T-helper 9 cell (primary cell): ENCODE measurements around the gene ASB6.
"Not testable (repeated sequence)": the region's sequence is repeated elsewhere in the genome, so short reads cannot be mapped to it uniquely, and the experiment has no call there.

Source experiments
- DNase-seq: peaks from one replicate; pipeline ENCODE4 v3.0.0-alpha.2; 2020

The ASB6 gene

GRCh38 chr9:129604056-129604765 lies 37.7 kb downstream of the ASB6 start:
- no peak for DNase-seq

- no peak for DNase-seq
These were observed 39.1 kb downstream of the ASB6 start for GRCh38 chr9:129602598-129603415.

GRCh38 chr9:129601082-129601674 lies 40.8 kb downstream of the ASB6 start:
- DNase-seq: no peak

DNA sequence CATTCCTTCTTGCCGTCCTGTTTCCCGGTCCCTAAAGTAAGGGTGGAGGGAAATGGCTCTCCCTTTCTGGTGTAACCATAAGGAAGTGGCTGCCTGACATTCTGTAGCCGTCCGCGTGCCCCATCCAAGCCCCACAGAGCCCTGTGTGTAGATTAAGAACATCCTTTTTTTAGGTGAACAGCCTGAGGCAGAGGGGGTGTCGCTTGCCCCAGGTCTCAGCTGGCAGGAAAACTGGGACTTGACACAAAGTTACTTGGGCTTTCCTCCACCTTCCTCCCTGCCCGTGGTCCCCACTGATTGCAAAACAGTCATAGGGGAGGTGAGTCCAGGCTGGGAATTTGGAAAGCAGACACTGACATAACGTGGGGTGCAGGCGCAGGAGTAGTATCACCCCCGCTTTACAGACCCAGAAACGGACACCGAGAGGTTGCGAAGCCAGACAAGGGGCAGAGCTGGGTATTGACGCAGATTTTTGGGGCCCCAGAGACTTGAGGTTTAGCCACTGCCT lies 43.8 kb downstream of the ASB6 start:
- DNase-seq: no peak

GRCh38 chr9:129597355-129598088 lies 44.4 kb downstream of the ASB6 start:
- no peak for DNase-seq

DNA sequence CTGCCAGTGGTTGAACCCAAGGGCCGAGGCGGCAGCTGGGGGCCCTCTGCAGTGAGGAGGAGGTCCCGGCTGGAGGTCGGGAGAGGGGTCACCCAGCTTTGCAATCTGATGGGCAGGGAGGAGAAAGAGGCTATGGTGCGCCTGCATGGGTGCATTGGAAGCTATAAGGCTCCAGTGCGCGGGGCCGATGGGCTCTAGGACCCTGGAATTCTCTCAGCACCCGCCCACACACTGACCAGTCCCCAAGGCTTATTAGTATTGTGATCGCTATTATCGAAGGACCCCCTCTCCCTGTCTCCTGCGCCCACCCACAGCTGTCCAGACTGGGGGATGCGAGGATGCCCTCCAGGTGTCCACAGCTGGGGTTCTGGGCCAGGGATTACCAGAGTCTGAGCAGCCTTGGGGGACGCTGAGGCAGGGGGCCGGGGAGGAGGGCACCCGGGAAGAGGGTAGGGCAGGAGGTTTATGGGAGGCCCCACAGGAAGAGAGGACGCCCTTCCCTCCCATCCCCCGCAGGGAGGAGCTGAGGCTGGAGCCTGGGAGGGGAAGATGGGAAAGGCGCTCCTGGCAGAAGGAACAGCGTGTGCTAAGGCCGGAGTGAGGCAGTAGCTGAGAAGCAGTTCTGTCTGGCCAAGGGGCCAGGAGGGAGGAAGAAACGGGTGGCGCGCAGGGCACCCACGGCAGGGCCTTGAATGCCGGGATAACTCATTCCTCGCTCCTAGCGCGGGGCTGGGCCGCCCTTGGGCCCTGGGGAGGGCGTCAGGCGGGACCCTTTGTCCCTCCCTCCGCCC lies 45.2 kb downstream of the ASB6 start:
- no peak for DNase-seq

DNA sequence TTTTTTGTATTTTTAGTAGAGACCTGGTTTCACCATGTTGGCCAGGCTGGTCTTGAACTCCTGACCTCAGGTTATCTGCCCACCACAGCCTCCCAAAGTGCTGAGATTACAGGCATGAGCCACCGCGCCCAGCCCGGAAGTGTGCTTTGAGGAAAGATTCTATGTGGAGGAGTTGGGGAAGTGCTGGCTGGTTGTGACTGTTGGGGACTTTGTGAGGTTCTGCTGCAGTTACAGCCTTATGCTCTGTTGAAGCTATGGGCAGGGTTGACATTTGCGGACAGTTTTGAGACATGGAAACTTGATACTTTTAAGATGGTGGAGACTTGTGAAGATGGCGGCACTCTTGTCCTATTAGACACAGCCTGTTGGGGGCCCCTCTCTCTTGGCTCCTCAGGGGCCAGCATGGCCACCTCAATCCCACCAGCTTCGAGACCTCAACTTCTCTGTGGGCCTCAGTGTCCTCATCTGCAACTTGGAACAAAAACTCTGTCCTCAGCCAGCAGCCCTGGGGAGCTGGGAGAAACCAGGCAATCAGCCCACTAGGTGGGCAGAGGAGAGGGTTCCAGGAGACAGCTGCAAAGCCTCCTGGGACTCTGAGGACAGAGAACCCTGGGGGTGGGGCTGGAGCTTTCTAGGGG lies 45.9 kb downstream of the ASB6 start:
- no peak for DNase-seq

DNA sequence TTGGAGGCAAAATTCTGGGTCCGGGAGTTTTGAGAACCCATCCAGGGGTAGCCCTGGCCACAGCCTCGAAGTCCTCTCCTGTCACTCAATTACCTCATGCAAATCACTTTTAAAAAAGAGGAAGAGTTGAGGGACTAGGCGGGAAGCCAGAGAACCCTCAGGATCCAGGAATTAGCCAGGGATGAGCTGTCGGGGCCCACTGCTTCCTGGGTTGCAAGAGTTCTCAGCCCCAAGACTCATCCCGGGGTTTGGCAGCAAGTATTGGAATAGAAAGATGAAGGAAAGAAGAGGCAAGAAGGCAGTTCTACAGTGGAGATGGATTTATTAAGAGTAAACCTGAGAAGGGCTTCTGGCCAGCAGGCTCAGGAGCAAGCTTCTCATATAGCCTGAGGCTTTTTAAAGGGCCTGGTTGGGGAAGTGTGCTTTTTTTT lies 46.6 kb downstream of the ASB6 start:
- DNase-seq: no peak

DNA sequence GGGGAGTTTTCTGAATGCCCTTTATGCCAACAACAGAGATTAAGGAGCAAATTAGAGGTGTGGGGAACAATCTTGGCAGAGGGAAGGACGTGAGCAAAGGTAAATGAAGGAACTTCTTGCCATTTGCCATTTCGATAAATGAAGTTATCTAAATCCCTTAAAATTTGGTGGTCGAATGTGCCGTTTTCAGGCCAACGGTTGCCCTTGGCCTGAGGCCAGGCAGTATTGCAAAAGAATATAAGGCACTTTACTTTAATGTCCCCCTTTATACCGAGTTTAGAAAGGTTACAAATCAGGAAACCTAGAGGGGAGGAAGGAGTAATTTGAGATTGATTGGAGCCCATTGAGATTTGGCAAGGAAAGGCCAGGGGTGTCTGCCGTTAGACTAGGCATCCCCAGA lies 47.3 kb downstream of the ASB6 start:
- DNase-seq: no peak

- DNase-seq: not testable (repeated sequence)
These were observed 49.2 kb downstream of the ASB6 start for GRCh38 chr9:129592790-129593189.

DNA sequence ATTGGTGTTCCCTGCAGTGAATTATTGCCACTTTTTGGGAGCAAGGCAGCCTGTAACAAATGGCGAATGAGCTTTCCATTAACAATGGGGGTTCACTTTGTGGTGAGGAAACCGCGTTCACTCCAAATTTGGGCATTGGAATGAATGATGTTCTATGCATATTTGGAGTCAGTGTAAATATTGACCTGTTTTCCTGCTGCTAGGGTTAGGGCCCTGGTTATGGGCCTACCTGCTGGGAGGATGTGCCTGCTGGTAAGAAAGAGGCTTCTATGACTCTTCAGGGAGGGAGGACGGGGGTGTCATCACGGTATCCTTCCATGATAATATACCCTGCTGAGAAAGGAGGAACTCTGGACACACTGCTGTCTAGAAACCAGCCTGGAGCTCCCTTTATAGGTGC lies 50.0 kb downstream of the ASB6 start:
- no peak for DNase-seq

- DNase-seq: no peak
These were observed 51.5 kb downstream of the ASB6 start for GRCh38 chr9:129590466-129590865.

- no peak for DNase-seq
These were observed 54.3 kb downstream of the ASB6 start for GRCh38 chr9:129587487-129588262.

- DNase-seq: no peak
These were observed 55.3 kb downstream of the ASB6 start for GRCh38 chr9:129586685-129587084.

DNA sequence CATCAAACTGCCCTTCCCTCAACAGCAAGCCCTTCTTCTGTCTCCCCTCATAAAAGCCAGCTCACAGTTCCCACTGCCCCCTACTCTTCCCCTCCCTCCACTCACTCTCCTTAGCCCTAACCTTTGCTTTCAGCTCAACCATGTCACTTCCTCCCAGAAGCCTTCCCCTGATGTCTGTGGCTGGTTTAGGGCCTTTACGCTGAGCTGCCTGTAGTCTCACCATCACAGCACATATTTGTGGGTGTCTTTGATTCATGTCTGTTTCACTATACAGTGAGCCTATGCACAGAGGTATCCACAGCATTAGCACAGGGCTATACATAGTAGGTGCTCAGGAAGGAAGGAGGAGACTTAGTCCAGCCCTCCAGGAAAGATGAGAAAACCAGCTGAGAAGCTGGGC lies 55.7 kb downstream of the ASB6 start:
- no peak for DNase-seq

DNA sequence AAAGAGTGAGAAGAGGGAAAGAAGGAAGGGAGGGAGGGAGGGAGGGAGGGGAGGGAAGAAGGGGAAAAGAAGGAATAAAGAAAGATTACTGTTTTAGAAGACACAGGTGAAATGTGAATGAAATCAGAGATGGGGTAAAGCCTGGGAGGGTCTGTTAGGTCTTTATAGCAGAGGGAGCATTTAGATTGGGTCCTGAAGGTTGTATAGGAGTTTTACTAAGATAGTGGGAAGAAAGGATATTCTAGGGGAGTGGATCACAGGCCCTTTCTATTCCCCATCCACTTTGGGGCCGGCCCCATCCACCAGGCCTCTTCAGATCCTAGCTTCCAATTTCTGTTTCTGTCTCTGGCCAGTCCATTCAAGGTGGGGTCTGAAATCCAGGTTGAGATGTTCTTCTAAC lies 56.6 kb downstream of the ASB6 start:
- no peak for DNase-seq
